OCI-LY7 (cell line): Measurements from ENCODE around the gene ARAP1. TPM values are rescaled to one million over a fixed set of nuclear protein-coding genes. Genes with fewer than 3 reads are reported as not detected.

Source experiments
- BruUV-seq: library from RNA; stranded (reverse); fragments of 400-500 nt; replicated peaks from 2 replicates; lab custom pipeline; 2021; lab: Mats Ljungman, UMichigan
- CTCF ChIA-PET: fragments of 300-600 bp; sonication (Branson Sonifier 250); formaldehyde crosslinking; loops from one replicate; lab custom pipeline; 2022; ENCODE audit warnings: antibody characterized with exemption; ENCODE audit not compliant: unreplicated experiment; lab: Charles Lee
- POLR2A ChIA-PET: fragments of 300-600 bp; sonication (Branson Sonifier 250); formaldehyde crosslinking; loops from one replicate; lab custom pipeline; 2022; ENCODE audit warnings: antibody characterized with exemption; lab: Charles Lee
- DNase-seq: peaks from one replicate; pipeline ENCODE4 v3.0.0-alpha.2; 2015; ENCODE audit warnings: low spot score
- H2AFZ ChIP-seq: fragments of 200-600 bp; sonication (generic), shearing (Covaris generic); 2 replicates; pipeline ENCODE4 v1.6.1; 2014; ENCODE audit warnings: mild to moderate bottlenecking, antibody characterized with exemption, low read length, moderate library complexity
- H3K27ac ChIP-seq: fragments of 200-600 bp; sonication (generic); 2 replicates; pipeline ENCODE4 v1.5.1; 2014; ENCODE audit warnings: mixed run types, low read depth, mild to moderate bottlenecking, moderate library complexity, low read length, inconsistent platforms; ENCODE audit not compliant: poor library complexity, severe bottlenecking
- H3K36me3 ChIP-seq: fragments of 200-600 bp; sonication (generic); 2 replicates; pipeline ENCODE4 v1.6.1; 2014; ENCODE audit warnings: mild to moderate bottlenecking, antibody characterized with exemption, low read length, moderate library complexity, mixed read lengths; ENCODE audit not compliant: insufficient read depth
- H3K4me1 ChIP-seq: fragments of 200-600 bp; sonication (generic); 2 replicates; pipeline ENCODE4 v1.5.1; 2014; ENCODE audit warnings: mild to moderate bottlenecking, low read length; ENCODE audit not compliant: insufficient read depth, poor library complexity, severe bottlenecking
- H3K4me2 ChIP-seq: fragments of 200-600 bp; sonication (generic); 2 replicates; pipeline ENCODE4 v1.6.1; 2014; ENCODE audit warnings: mild to moderate bottlenecking, low read length
- H3K4me3 ChIP-seq: fragments of 200-600 bp; sonication (generic); 2 replicates; pipeline ENCODE4 v1.5.1; 2014; ENCODE audit warnings: mild to moderate bottlenecking, low read depth, low read length; ENCODE audit not compliant: poor library complexity, severe bottlenecking
- H3K79me2 ChIP-seq: fragments of 200-600 bp; sonication (generic); 2 replicates; pipeline ENCODE4 v1.6.1; 2016; ENCODE audit warnings: low read depth, mild to moderate bottlenecking, low read length, moderate library complexity, mixed read lengths; ENCODE audit not compliant: insufficient read depth
- H3K9me2 ChIP-seq: fragments of 200-600 bp; sonication (generic); 2 replicates; pipeline ENCODE4 v1.6.1; 2016; ENCODE audit warnings: mild to moderate bottlenecking, low read length, mixed read lengths; ENCODE audit not compliant: insufficient read depth
- H3K9me3 ChIP-seq: fragments of 200-600 bp; sonication (generic); 2 replicates; pipeline ENCODE4 v1.6.1; 2014; ENCODE audit warnings: mild to moderate bottlenecking, mixed run types, low read length, mixed read lengths
- H4K20me1 ChIP-seq: fragments of 200-600 bp; sonication (generic); 2 replicates; pipeline ENCODE4 v1.6.1; 2014; ENCODE audit warnings: mild to moderate bottlenecking, antibody characterized with exemption, low read length, moderate library complexity, mixed read lengths; ENCODE audit not compliant: insufficient read depth
- CTCF ChIP-seq: fragments of 200-600 bp; sonication (generic); conservative IDR thresholded peaks from 2 replicates; pipeline ENCODE4 v1.5.1; 2014; ENCODE audit warnings: mild to moderate bottlenecking, antibody characterized with exemption, low read length, moderate library complexity, mixed read lengths
- EZH2phosphoT487 ChIP-seq: fragments of 200-600 bp; sonication (generic); IDR thresholded peaks from 2 replicates; pipeline ENCODE4 v1.6.1; 2018; ENCODE audit warnings: low read depth, borderline replicate concordance, mild to moderate bottlenecking, mixed run types, antibody characterized with exemption, low read length, moderate library complexity, mixed read lengths
- intact Hi-C: fragments of 100-400 bp; cut with micrococcal nuclease; formaldehyde crosslinking; loops from one replicate; pipeline ENCODE4 v1.10.0; 2022; ENCODE audit not compliant: unreplicated experiment
- total RNA-seq, 2 experiments: library from RNA; depleted of rRNA in 1 of 2; stranded (reverse); fragments of >200 nt in 1 of 2; shearing (Covaris generic) in 1 of 2; gene quantifications; 2 replicates each; pipeline ENCODE4 v1.2.3, GENCODE V29; 2014 to 2022

Gene ARAP1
- total RNA-seq, 2 experiments from 2014 or later = 65.6 to 106 TPM

GRCh38 chr11:72778535-72779494 lies 26.6 kb upstream of the ARAP1 start:
- BruUV-seq = no TSS peak
- Histone ChIP-seq H3K36me3 (no peaks in the 10 kb centered on the region), H3K4me2 (no peak overlapping the region), H3K4me1 (peaks cover 10% of the 10 kb centered on the region), H2AFZ (no peak overlapping the region), H3K27ac (no peak overlapping the region), H3K79me2 (no peaks in the 10 kb centered on the region), H3K9me3 (no peaks in the 10 kb centered on the region), H4K20me1 (no peaks in the 10 kb centered on the region), H3K9me2 (no peaks in the 10 kb centered on the region), H3K4me3 (no peak overlapping the region)
- ChIA-PET POLR2A (interaction anchor here (0.9 kb wide), 1 partner anchor 28 kb away, joined by 3 read pairs; no protein-coding TSS in a partner anchor), CTCF (interaction anchor here (0.6 kb wide), 1 partner anchor 34 kb away, joined by 3 read pairs; no protein-coding TSS in a partner anchor)
- TF ChIP-seq CTCF = no peak
- TF ChIP-seq EZH2phosphoT487 = no peak
- intact Hi-C loops = no loop called here
- DNase-seq = no peak

GRCh38 chr11:72777755-72778278 lies 25.6 kb upstream of the ARAP1 start:
- no peak for TF ChIP-seq EZH2phosphoT487
- no peak for TF ChIP-seq CTCF
- no peaks in the 10 kb centered on the region for H3K9me3 ChIP-seq
- no peak for DNase-seq
- H3K4me3 ChIP-seq = no peak overlapping the region
- no peaks in the 10 kb centered on the region for H3K79me2 ChIP-seq
- H2AFZ ChIP-seq = no peak overlapping the region
- no TSS peak for BruUV-seq
- H3K4me2 ChIP-seq = no peak overlapping the region
- H3K4me1 ChIP-seq = peaks cover 10% of the 10 kb centered on the region
- H3K27ac ChIP-seq = no peak overlapping the region
- no peaks in the 10 kb centered on the region for H3K36me3 ChIP-seq
- H4K20me1 ChIP-seq = no peaks in the 10 kb centered on the region
- no peaks in the 10 kb centered on the region for H3K9me2 ChIP-seq
- CTCF ChIA-PET = interaction anchor here (0.6 kb wide), 1 partner anchor 33 kb away, joined by 3 read pairs; no protein-coding TSS in a partner anchor
- intact Hi-C loops = no loop called here
- POLR2A ChIA-PET = interaction anchor here (0.5 kb wide), 1 partner anchor 14 kb away, joined by 3 read pairs; no protein-coding TSS in a partner anchor
